Panc1 (cell line): ENCODE data around the gene NDRG2. TPM values are rescaled to one million over a fixed set of nuclear protein-coding genes. Genes with fewer than 3 reads are reported as not detected.

Experiments
- ATAC-seq: fragments of 200-7000 bp; cut with Tn5 transposase; 2 replicates; pipeline ENCODE4 v1.9.1; 2020; ENCODE audit warnings: mild to moderate bottlenecking, moderate library complexity
- BruUV-seq: library from RNA; stranded (reverse); fragments of 400-500 nt; replicated peaks from 2 replicates; lab custom pipeline; 2021; lab: Mats Ljungman, UMichigan
- CTCF ChIA-PET: fragments of 300-600 bp; sonication (Branson Sonifier 250); formaldehyde crosslinking; loops from one replicate; lab custom pipeline; 2022; ENCODE audit warnings: antibody characterized with exemption; lab: Charles Lee
- POLR2A ChIA-PET: fragments of 300-600 bp; sonication (Branson Sonifier 250); formaldehyde crosslinking; loops from one replicate; lab custom pipeline; 2022; ENCODE audit warnings: antibody characterized with exemption; lab: Charles Lee
- DNase-seq: peaks from one replicate; pipeline ENCODE4 v3.0.0-alpha.2; 2010; ENCODE audit warnings: low read depth, low spot score
- H3K27ac ChIP-seq: 2 replicates; pipeline ENCODE4 v1.5.1; 2011; ENCODE audit warnings: mild to moderate bottlenecking, low read length, inconsistent platforms
- H3K27me3 ChIP-seq: fragments of 200-500 bp; sonication (Bioruptor generic); 2 replicates; pipeline ENCODE4 v1.6.0; 2014; ENCODE audit warnings: low read length, inconsistent platforms; ENCODE audit not compliant: control insufficient read depth, insufficient read depth
- H3K36me3 ChIP-seq: fragments of 200-500 bp; sonication (Bioruptor generic); 2 replicates; pipeline ENCODE4 v1.5.1; 2014; ENCODE audit warnings: inconsistent platforms, mild to moderate bottlenecking, low read length, moderate library complexity; ENCODE audit not compliant: control insufficient read depth, insufficient read depth
- H3K4me1 ChIP-seq: 2 replicates; pipeline ENCODE4 v1.5.1; 2011; ENCODE audit warnings: inconsistent platforms, mild to moderate bottlenecking, low read length, moderate library complexity; ENCODE audit not compliant: control insufficient read depth, insufficient read depth
- H3K4me3 ChIP-seq, 2 experiments: 2 replicates each; pipeline ENCODE4 v1.5.1; 2011 to 2012; ENCODE audit warnings: low read depth in 2 of 2, low read length in 2 of 2, mild to moderate bottlenecking in 2 of 2, inconsistent platforms in 1 of 2, moderate library complexity in 1 of 2
- H3K9me3 ChIP-seq: fragments of 200-500 bp; sonication (Bioruptor generic); 2 replicates; pipeline ENCODE4 v1.5.1; 2014; ENCODE audit warnings: low read depth, mild to moderate bottlenecking, inconsistent platforms, low read length, moderate library complexity; ENCODE audit not compliant: control insufficient read depth, insufficient read depth
- POLR2AphosphoS5 ChIP-seq: IDR thresholded peaks from 2 replicates; pipeline ENCODE4 v1.6.1; 2012; ENCODE audit warnings: mild to moderate bottlenecking, low read depth, low read length, moderate library complexity
- SIN3A ChIP-seq: IDR thresholded peaks from 2 replicates; pipeline ENCODE4 v1.6.1; 2012; ENCODE audit warnings: low read depth, mild to moderate bottlenecking, low read length, moderate library complexity, borderline replicate concordance; ENCODE audit not compliant: insufficient read depth
- TCF7L2 ChIP-seq: IDR thresholded peaks from 2 replicates; pipeline ENCODE4 v1.6.1; 2011; ENCODE audit warnings: mild to moderate bottlenecking, low read depth, low read length, inconsistent platforms
- in situ Hi-C: cut with HindIII; loops from 2 replicates; pipeline ENCODE4 v1.10.0; 2016; ENCODE audit warnings: low sequenced_read_pairs, low pct_unique_long_range_greater_than_20kb
- intact Hi-C: fragments of 100-400 bp; cut with micrococcal nuclease; formaldehyde crosslinking; loops from one replicate; pipeline ENCODE4 v1.10.0; 2022; ENCODE audit not compliant: unreplicated experiment
- total RNA-seq: library from RNA; stranded (reverse); gene quantifications from one replicate; pipeline ENCODE4 v1.2.1, GENCODE V29; 2021; ENCODE audit not compliant: unreplicated experiment
- TF ChIP-seq, protein P1 (sequence below), 2 experiments: IDR thresholded peaks; 2 replicates each; pipeline ENCODE4 v1.6.1; 2011 to 2012; ENCODE audit warnings: low read depth in 2 of 2, control low read depth in 1 of 2, low read length in 1 of 2, mild to moderate bottlenecking in 1 of 2, moderate library complexity in 1 of 2; ENCODE audit not compliant: insufficient read depth in 1 of 2
- TF ChIP-seq, protein P2 (sequence below): fragments of 450-650 bp; IDR thresholded peaks from 2 replicates; pipeline ENCODE4 v1.5.1; 2017; ENCODE audit warnings: mild to moderate bottlenecking

The NDRG2 gene
- total RNA-seq, 1 experiment from 2014 or later, result 1.6 TPM

DNA sequence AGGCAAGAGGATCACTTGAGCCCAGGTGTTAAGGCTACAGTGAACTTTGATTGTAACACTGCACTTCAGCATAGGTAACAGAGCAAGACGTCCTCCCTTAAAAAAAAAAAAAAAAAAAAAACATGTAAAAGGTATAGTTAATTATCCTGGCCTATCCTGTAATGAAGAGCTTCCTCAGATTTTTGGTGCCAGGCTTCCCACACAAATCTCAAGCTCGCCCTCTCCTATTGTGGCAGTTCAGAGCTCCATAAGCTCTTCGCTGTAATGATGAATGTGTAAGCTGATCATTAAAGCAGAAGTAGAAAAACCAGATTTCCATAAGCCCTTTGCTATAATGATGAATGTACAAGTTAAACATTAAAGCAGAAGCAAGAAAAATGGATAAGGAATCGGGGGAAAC, 27.7 kb downstream of the NDRG2 start:
- Histone ChIP-seq H3K9me3 (no peaks in the 10 kb centered on the region), H3K4me3 (no peak overlapping the region), H3K27ac (no peak overlapping the region), H3K27me3 (no peaks in the 10 kb centered on the region), H3K4me1 (no peaks in the 10 kb centered on the region), H3K36me3 (peaks cover 6% of the 10 kb centered on the region)
- POLR2A ChIA-PET, result interaction anchor here (0.6 kb wide), 2 partner anchors 8 to 387 kb away, joined by 4 read pairs; no protein-coding TSS in a partner anchor
- BruUV-seq, result no TSS peak
- no peak for ATAC-seq
- TF ChIP-seq, protein P1, sequence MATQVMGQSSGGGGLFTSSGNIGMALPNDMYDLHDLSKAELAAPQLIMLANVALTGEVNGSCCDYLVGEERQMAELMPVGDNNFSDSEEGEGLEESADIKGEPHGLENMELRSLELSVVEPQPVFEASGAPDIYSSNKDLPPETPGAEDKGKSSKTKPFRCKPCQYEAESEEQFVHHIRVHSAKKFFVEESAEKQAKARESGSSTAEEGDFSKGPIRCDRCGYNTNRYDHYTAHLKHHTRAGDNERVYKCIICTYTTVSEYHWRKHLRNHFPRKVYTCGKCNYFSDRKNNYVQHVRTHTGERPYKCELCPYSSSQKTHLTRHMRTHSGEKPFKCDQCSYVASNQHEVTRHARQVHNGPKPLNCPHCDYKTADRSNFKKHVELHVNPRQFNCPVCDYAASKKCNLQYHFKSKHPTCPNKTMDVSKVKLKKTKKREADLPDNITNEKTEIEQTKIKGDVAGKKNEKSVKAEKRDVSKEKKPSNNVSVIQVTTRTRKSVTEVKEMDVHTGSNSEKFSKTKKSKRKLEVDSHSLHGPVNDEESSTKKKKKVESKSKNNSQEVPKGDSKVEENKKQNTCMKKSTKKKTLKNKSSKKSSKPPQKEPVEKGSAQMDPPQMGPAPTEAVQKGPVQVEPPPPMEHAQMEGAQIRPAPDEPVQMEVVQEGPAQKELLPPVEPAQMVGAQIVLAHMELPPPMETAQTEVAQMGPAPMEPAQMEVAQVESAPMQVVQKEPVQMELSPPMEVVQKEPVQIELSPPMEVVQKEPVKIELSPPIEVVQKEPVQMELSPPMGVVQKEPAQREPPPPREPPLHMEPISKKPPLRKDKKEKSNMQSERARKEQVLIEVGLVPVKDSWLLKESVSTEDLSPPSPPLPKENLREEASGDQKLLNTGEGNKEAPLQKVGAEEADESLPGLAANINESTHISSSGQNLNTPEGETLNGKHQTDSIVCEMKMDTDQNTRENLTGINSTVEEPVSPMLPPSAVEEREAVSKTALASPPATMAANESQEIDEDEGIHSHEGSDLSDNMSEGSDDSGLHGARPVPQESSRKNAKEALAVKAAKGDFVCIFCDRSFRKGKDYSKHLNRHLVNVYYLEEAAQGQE (IDR thresholded peaks at IDR 0.05; ENCODE audit: insufficient read depth in 1 of 2, low read depth in 2 of 2, low read length in 1 of 2), result no peak
- TF ChIP-seq TCF7L2 (no peak), SIN3A (no peak), POLR2AphosphoS5 (no peak)
- TF ChIP-seq, protein P2, sequence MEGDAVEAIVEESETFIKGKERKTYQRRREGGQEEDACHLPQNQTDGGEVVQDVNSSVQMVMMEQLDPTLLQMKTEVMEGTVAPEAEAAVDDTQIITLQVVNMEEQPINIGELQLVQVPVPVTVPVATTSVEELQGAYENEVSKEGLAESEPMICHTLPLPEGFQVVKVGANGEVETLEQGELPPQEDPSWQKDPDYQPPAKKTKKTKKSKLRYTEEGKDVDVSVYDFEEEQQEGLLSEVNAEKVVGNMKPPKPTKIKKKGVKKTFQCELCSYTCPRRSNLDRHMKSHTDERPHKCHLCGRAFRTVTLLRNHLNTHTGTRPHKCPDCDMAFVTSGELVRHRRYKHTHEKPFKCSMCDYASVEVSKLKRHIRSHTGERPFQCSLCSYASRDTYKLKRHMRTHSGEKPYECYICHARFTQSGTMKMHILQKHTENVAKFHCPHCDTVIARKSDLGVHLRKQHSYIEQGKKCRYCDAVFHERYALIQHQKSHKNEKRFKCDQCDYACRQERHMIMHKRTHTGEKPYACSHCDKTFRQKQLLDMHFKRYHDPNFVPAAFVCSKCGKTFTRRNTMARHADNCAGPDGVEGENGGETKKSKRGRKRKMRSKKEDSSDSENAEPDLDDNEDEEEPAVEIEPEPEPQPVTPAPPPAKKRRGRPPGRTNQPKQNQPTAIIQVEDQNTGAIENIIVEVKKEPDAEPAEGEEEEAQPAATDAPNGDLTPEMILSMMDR, result no peak
- DNase-seq, result no peak
- CTCF ChIA-PET, result interaction anchor here (0.7 kb wide), 1 partner anchor 86 kb away, joined by 14 read pairs; no protein-coding TSS in a partner anchor
- in situ Hi-C loops, result no loop called here
- intact Hi-C loops, result no loop called here

DNA sequence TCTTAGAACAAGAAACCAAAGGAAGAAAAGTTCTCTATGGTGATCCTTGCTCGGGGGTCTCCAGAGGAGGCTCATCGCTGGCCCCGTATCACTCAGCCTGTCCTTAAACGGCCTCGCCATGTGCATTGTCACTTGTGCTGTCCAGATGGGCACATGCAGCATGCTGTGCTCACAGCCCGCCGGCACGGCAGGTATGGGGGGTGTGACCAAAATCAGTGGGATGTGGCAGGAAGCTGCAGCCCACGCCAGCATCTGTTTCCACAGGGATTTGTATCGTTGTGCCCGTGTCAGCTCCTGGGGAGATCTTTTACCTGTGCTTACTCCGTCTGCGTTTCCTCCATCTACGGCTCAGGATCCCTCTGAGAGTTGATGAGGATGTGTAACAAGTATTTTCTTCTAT, 28.3 kb downstream of the NDRG2 start:
- POLR2A ChIA-PET, result interaction anchor here (0.6 kb wide), 1 partner anchor 9 kb away, joined by 4 read pairs; no protein-coding TSS in a partner anchor
- Histone ChIP-seq H3K27ac (no peak overlapping the region), H3K4me1 (peaks cover 2% of the 10 kb centered on the region; the same call in 1 of the 2 replicates), H3K9me3 (no peaks in the 10 kb centered on the region), H3K4me3 (no peak overlapping the region), H3K36me3 (peaks cover 6% of the 10 kb centered on the region), H3K27me3 (no peaks in the 10 kb centered on the region)
- no TSS peak for BruUV-seq
- ATAC-seq (no peak), DNase-seq (no peak)
- in situ Hi-C loops, result no loop called here
- CTCF ChIA-PET, result no interaction called here
- intact Hi-C loops, result no loop called here
- TF ChIP-seq POLR2AphosphoS5 (no peak), TCF7L2 (no peak), SIN3A (no peak)
- TF ChIP-seq, protein P2, result no peak
- TF ChIP-seq, protein P1 (IDR thresholded peaks at IDR 0.05; ENCODE audit: insufficient read depth in 1 of 2, low read depth in 2 of 2, low read length in 1 of 2), result no peak
